Hepatocyte (in vitro differentiated cells): ENCODE measurements around the gene NINJ1. TPM values are rescaled to one million over a fixed set of nuclear protein-coding genes. Genes with fewer than 3 reads are reported as not detected.
A peak's percentile ranks its signal among the peaks of the same experiment; 100 is the strongest.

Experiments
- DNase-seq: peaks from one replicate; pipeline ENCODE4 v3.0.0-alpha.2; 2016; ENCODE audit warnings: low spot score
- H2AFZ ChIP-seq: fragments of 200-600 bp; sonication (generic); 2 replicates; pipeline ENCODE4 v1.6.0; 2016; ENCODE audit warnings: antibody characterized with exemption, mild to moderate bottlenecking
- H3K27ac ChIP-seq: fragments of 200-600 bp; sonication (generic); 2 replicates; pipeline ENCODE4 v1.5.1; 2016; ENCODE audit warnings: mild to moderate bottlenecking
- H3K27me3 ChIP-seq: fragments of 200-600 bp; sonication (generic); 2 replicates; pipeline ENCODE4 v1.6.1; 2016
- H3K36me3 ChIP-seq: fragments of 200-600 bp; sonication (generic); replicated peaks from 2 replicates; pipeline ENCODE4 v1.5.1; 2016; ENCODE audit warnings: low read depth; ENCODE audit not compliant: insufficient read depth
- H3K4me1 ChIP-seq: fragments of 200-600 bp; sonication (generic); 2 replicates; pipeline ENCODE4 v1.5.1; 2016; ENCODE audit warnings: mild to moderate bottlenecking, moderate library complexity; ENCODE audit not compliant: insufficient read depth
- H3K4me2 ChIP-seq: fragments of 200-600 bp; sonication (generic); 2 replicates; pipeline ENCODE4 v1.6.0; 2016
- H3K4me3 ChIP-seq: fragments of 200-600 bp; sonication (generic); 2 replicates; pipeline ENCODE4 v1.5.1; 2016; ENCODE audit warnings: mild to moderate bottlenecking
- H3K79me2 ChIP-seq: fragments of 200-600 bp; sonication (generic); 2 replicates; pipeline ENCODE4 v1.6.0; 2017; ENCODE audit warnings: mild to moderate bottlenecking
- H3K9me2 ChIP-seq: fragments of 200-600 bp; sonication (generic); replicated peaks from 2 replicates; pipeline ENCODE4 v1.6.0; 2017; ENCODE audit warnings: mild to moderate bottlenecking; ENCODE audit not compliant: insufficient read depth
- H3K9me3 ChIP-seq: fragments of 200-600 bp; sonication (generic); 2 replicates; pipeline ENCODE4 v1.5.1; 2016; ENCODE audit warnings: low read depth, mild to moderate bottlenecking
- H4K20me1 ChIP-seq: fragments of 200-600 bp; sonication (generic); 2 replicates; pipeline ENCODE4 v1.6.0; 2016; ENCODE audit warnings: mild to moderate bottlenecking; ENCODE audit not compliant: insufficient read depth, poor library complexity, severe bottlenecking
- EZH2 ChIP-seq: fragments of 200-600 bp; sonication (generic); IDR thresholded peaks from 2 replicates; pipeline ENCODE4 v1.6.1; 2016; ENCODE audit warnings: antibody characterized with exemption, mild to moderate bottlenecking, borderline replicate concordance
- EZH2phosphoT487 ChIP-seq: fragments of 200-600 bp; sonication (generic); IDR thresholded peaks from one replicate; pipeline ENCODE4 v1.6.1; 2018; ENCODE audit warnings: antibody characterized with exemption, mild to moderate bottlenecking, low read depth, moderate library complexity; ENCODE audit not compliant: unreplicated experiment, severe bottlenecking
- WGBS: methylation state at CpG from one replicate; pipeline ENCODE4 v1.1.6; 2016; ENCODE audit warnings: low lambda C conversion rate; ENCODE audit errors: missing lambda C conversion rate; 5-methylcytosine and 5-hydroxymethylcytosine counted together
- polyA plus RNA-seq: library from polyadenylated mRNA; unstranded; fragments of >200 nt; fragmentation: Nextera tagmentation; extraction: Ambion mirVana; gene quantifications from 2 replicates; pipeline ENCODE4 v1.2.1, GENCODE V29; 2016
- total RNA-seq: library from RNA; depleted of rRNA; stranded (reverse); fragments of >200 nt; gene quantifications from 2 replicates; pipeline ENCODE4 v1.2.3, GENCODE V29; 2014
- TF ChIP-seq, protein P1 (sequence below): fragments of 200-600 bp; sonication (generic); IDR thresholded peaks from 2 replicates; pipeline ENCODE4 v1.5.1; 2016; ENCODE audit warnings: antibody characterized with exemption, mild to moderate bottlenecking; ENCODE audit not compliant: poor library complexity

The NINJ1 gene
- total and polyA plus RNA-seq, 2 experiments from 2014 or later, result 55.4 to 135 TPM

DNA sequence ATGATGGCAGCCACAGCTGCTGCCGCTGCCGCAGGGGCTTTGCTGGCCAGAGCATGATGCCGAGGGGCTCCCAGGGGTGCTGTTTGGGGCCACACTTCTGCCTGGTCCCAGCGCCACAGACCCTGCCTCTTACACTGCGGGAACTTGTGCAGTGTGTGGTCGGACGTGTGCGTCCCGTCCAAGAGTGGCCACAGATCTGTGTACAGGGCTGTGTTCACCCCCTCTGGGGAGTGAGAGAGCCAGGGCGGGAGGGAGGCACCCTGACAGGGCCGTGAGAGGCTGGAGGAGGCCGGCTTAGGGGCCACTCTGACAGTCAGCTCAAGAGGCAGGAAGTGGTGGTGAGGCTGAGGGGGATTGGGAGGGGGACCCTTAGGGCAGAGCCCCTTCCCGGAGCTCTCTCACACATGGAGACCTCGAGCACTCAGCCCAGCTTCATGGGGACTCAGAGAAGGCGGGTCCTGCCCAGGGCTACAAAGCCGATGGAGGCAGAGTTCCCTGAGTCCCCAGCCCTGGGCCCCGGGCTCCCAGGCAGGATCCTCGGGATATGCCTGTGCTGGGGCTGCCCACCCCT lies 51.1 kb downstream of the NINJ1 start:
- WGBS, result 80% methylated on average over 18 of the region's 18 CpGs
- H3K27ac ChIP-seq, result no peak overlapping the region

DNA sequence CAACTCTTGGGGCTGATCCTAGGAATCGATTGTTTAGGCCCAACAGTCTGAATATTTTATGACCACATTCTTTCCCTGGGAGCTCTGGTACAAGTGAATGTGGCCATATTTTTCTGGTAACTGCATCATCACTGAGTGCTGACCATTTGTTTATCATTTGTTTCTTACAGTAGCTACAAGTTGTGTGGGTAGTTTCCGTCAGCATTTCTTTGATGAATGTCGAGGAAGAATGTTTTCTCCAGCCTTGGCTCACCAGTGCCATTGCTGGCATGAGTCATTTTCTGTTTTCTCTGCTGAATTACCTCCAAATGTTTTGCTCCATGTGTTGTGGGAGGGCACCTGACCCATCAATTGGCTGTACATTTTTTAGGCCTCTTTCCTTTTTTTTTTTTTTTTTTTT lies 52.1 kb downstream of the NINJ1 start:
- 76% methylated on average over 3 of the region's 3 CpGs for WGBS
- no peak overlapping the region for H3K27ac ChIP-seq

More for the DNA sequence above, 51.1 kb downstream of the NINJ1 start:
- Histone ChIP-seq H3K36me3 (no peaks in the 10 kb centered on the region), H3K4me2 (no peak overlapping the region), H3K4me3 (no peak overlapping the region), H3K79me2 (no peaks in the 10 kb centered on the region), H2AFZ (no peak overlapping the region), H4K20me1 (no peaks in the 10 kb centered on the region), H3K27me3 (no peaks in the 10 kb centered on the region), H3K9me3 (no peaks in the 10 kb centered on the region), H3K4me1 (peaks cover 4% of the 10 kb centered on the region), H3K9me2 (no peaks in the 10 kb centered on the region)
- TF ChIP-seq, protein P1, sequence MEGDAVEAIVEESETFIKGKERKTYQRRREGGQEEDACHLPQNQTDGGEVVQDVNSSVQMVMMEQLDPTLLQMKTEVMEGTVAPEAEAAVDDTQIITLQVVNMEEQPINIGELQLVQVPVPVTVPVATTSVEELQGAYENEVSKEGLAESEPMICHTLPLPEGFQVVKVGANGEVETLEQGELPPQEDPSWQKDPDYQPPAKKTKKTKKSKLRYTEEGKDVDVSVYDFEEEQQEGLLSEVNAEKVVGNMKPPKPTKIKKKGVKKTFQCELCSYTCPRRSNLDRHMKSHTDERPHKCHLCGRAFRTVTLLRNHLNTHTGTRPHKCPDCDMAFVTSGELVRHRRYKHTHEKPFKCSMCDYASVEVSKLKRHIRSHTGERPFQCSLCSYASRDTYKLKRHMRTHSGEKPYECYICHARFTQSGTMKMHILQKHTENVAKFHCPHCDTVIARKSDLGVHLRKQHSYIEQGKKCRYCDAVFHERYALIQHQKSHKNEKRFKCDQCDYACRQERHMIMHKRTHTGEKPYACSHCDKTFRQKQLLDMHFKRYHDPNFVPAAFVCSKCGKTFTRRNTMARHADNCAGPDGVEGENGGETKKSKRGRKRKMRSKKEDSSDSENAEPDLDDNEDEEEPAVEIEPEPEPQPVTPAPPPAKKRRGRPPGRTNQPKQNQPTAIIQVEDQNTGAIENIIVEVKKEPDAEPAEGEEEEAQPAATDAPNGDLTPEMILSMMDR, result no peak
- TF ChIP-seq EZH2, result no peak
- TF ChIP-seq EZH2phosphoT487, result no peak
- DNase-seq, result peak; percentile 6

DNA sequence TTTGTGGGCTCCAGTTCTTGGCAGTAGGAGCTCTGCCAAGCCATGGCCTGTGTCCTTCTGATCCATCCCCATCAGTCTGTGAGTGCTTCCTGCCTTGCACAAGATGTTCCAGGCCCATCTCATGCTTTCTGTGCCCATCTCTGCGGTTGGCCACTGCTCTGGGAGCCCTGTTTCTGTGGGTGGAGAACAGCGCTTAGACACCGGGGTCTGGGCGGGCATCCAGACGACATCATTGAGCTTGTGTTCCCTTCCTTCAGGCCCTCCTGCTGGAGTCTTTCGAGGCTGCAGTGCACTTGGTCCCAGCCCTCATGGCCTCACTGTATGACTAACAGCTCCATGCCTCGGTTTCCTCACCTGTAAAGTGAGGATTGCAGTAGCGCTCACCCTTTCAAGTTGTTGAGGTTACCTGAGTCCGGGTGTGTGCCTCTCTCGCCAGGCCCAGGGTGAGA lies 52.9 kb downstream of the NINJ1 start:
- H3K4me2 ChIP-seq, result no peak overlapping the region
- H3K27ac ChIP-seq, result no peak overlapping the region

More for the DNA sequence above, 52.1 kb downstream of the NINJ1 start:
- DNase-seq, result peak; percentile 25
- Histone ChIP-seq H3K36me3 (no peaks in the 10 kb centered on the region), H3K9me3 (no peaks in the 10 kb centered on the region), H2AFZ (no peak overlapping the region), H3K9me2 (no peaks in the 10 kb centered on the region), H3K79me2 (no peaks in the 10 kb centered on the region), H3K4me2 (no peak overlapping the region), H3K4me3 (no peak overlapping the region), H4K20me1 (no peaks in the 10 kb centered on the region), H3K4me1 (peaks cover 4% of the 10 kb centered on the region), H3K27me3 (no peaks in the 10 kb centered on the region)
- no peak for TF ChIP-seq EZH2
- TF ChIP-seq EZH2phosphoT487, result no peak
- TF ChIP-seq, protein P1, result no peak

More for the DNA sequence above, 52.9 kb downstream of the NINJ1 start:
- no peaks in the 10 kb centered on the region for H3K27me3 ChIP-seq
- no peaks in the 10 kb centered on the region for H3K9me2 ChIP-seq
- no peak overlapping the region for H2AFZ ChIP-seq
- peaks cover 1% of the 10 kb centered on the region for H3K4me1 ChIP-seq
- H3K4me3 ChIP-seq, result no peak overlapping the region
- H3K36me3 ChIP-seq, result no peaks in the 10 kb centered on the region
- TF ChIP-seq, protein P1, result no peak
- TF ChIP-seq EZH2phosphoT487, result no peak
- TF ChIP-seq EZH2, result no peak
- peak; percentile 7 for DNase-seq
- no peaks in the 10 kb centered on the region for H3K79me2 ChIP-seq
- no peaks in the 10 kb centered on the region for H4K20me1 ChIP-seq
- WGBS, result 96% methylated on average over 10 of the region's 10 CpGs
- no peaks in the 10 kb centered on the region for H3K9me3 ChIP-seq
